AG04449 (cell line): ENCODE results near the gene IMP3.
"Not testable (repeated sequence)": the region's sequence is repeated elsewhere in the genome, so short reads cannot be mapped to it uniquely, and the experiment has no call there.

ENCODE experiments used
- CTCF ChIA-PET: fragments of 350-600 bp; formaldehyde crosslinking; extraction: SDS; loops from one replicate; lab custom pipeline; 2021; ENCODE audit warnings: antibody characterized with exemption; lab: Yijun Ruan, JAX
- POLR2A ChIA-PET: fragments of 400-600, 350-600 bp; formaldehyde crosslinking; extraction: SDS; loops from one replicate; lab custom pipeline; 2020; ENCODE audit warnings: antibody characterized with exemption, inconsistent platforms; lab: Yijun Ruan, JAX
- DNase-seq: peaks from one replicate; pipeline ENCODE4 v3.0.0-alpha.2; 2010; ENCODE audit warnings: low read depth, low spot score
- H3K4me3 ChIP-seq: 2 replicates; pipeline ENCODE4 v1.5.1; 2011; ENCODE audit warnings: low read depth, mild to moderate bottlenecking, control low read depth, low read length
- CTCF ChIP-seq: IDR thresholded peaks from one replicate; pipeline ENCODE4 v1.5.1; 2011; ENCODE audit warnings: mild to moderate bottlenecking, moderate library complexity, low read length, control low read depth, inconsistent platforms; ENCODE audit not compliant: insufficient read depth; ENCODE audit errors: missing control alignments

The IMP3 gene

GRCh38 chr15:75686212-75686642 is 46.2 kb upstream of the IMP3 start:
- not testable (repeated sequence) for H3K4me3 ChIP-seq, DNase-seq
- peak; percentile 69 for TF ChIP-seq CTCF
- CTCF ChIA-PET = interaction anchor here (0.6 to 6.0 kb wide), 26 partner anchors 9 to 318 kb away, joined by 3 to 116 read pairs (median 5); partner anchors contain the start of genes MAN2C1 and SNUPN
- POLR2A ChIA-PET = interaction anchor here (0.5 to 1.6 kb wide), 2 partner anchors 115 to 318 kb away, joined by 4 to 5 read pairs; no protein-coding TSS in a partner anchor

DNA sequence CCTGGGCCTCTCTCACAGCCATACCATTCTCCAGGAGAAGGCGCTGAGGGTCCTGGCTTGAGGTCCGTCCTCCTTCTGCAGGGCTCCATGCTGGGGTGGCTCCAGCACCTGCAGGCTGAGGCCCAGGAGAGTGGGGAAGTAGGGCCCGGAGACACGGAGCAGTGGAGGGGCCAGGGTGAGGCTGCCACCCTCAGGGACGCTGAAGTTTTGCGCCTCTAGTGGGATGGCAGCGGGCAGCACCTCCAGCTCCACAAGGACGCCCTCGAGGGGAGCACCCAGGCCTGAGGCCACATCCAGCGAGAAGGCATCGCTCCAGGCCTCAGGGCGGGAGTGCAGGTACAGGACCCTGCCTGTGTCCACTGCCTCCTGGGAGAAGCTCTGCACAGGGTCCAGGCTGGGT is 45.2 kb upstream of the IMP3 start:
- DNase-seq = no peak
- TF ChIP-seq CTCF = no peak
- ChIA-PET CTCF (interaction anchor here (1.2 to 6.0 kb wide), 16 partner anchors 9 to 317 kb away, joined by 3 to 116 read pairs (median 8); partner anchors contain the start of genes IMP3, MAN2C1 and SNX33), POLR2A (interaction anchor here (1.6 kb wide), 1 partner anchor 116 kb away, joined by 5 read pairs; no protein-coding TSS in a partner anchor)
- no peak overlapping the region for H3K4me3 ChIP-seq

DNA sequence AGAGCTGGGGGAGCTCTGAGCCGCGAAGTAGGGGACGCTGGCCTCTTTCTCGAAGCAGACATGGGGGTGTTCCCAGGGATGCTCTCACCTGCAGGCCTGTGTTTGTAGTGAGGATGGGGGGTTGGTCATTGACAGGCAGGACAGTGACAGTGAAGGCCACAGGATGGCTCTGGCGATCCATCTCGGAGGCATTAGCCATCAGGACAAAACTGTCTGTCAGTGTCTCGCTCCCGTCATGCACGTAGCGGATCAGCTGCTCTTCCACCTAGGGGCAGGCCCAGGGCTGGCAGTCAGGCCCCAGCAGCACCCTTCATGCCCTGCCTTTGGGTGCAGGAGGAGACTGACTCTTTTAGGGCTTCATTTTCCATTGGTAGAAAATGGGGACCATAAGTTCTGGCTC is 44.6 kb upstream of the IMP3 start:
- H3K4me3 ChIP-seq = no peak overlapping the region
- POLR2A ChIA-PET = no interaction called here
- CTCF ChIA-PET = interaction anchor here (0.7 to 6.0 kb wide), 17 partner anchors 10 to 317 kb away, joined by 3 to 116 read pairs (median 7); partner anchors contain the start of genes IMP3, MAN2C1 and SNX33

DNA sequence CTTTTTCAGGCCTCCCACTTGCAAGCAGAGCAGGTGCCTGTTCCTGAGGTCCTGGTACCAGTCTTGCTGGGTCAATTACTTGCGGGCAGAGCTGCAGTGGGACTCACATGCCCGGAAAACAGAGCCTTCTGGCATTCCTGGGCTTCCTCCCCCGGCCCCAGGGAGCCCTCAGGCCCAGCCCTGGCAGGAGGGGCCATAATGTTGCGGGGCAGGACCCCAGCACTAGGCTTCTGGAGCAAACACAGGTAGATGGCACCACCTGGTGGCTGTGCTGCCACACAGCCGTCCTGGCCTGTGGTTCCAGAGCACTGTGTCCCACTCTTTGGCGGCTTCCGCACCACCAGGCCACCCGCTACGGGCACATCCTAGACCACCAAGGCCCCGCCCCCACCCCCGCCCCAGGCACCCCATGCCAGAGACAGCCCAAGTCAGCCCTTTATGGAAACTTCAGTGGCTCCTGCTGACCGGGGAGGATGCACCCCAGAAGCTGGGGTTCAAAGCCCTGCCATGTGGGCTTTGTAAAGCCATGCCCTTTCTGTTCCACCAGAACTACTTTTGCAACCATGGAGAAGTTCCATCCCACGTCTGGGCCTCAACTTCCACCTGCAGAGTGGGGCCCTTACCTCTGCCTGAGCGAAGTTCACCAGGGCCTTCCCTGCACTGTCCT is 43.8 kb upstream of the IMP3 start:
- CTCF ChIA-PET = interaction anchor here (0.6 to 6.0 kb wide), 23 partner anchors 10 to 316 kb away, joined by 3 to 116 read pairs (median 4); partner anchors contain the start of genes IMP3, MAN2C1, SNUPN and SNX33
- peak; percentile 85 for TF ChIP-seq CTCF
- DNase-seq, H3K4me3 ChIP-seq, POLR2A ChIA-PET: not testable (repeated sequence)

More for the DNA sequence above, 44.6 kb upstream of the IMP3 start:
- no peak for DNase-seq
- no peak for TF ChIP-seq CTCF

GRCh38 chr15:75682181-75683135 is 42.4 kb upstream of the IMP3 start:
- H3K4me3 ChIP-seq = no peak overlapping the region
- no peak for TF ChIP-seq CTCF
- DNase-seq = no peak
- ChIA-PET POLR2A (no interaction called here), CTCF (interaction anchor here (0.7 to 6.0 kb wide), 14 partner anchors 9 to 315 kb away, joined by 3 to 116 read pairs (median 10); partner anchors contain the start of genes IMP3, MAN2C1, SNUPN and SNX33)
